Stomach (tissue), 9 donors: ENCODE data around the gene ABCB9. TPM values are rescaled to one million over a fixed set of nuclear protein-coding genes. Genes with fewer than 3 reads are reported as not detected.

Source experiments
- DNase-seq, 2 donors: peaks; one replicate each; pipeline versions ENCODE4 v3.0.0 to v3.0.0-alpha.2; 2013 to 2019
- H3K27ac ChIP-seq, 5 donors: fragments of 200-600 bp in 4 of 5; sonication (generic) in 4 of 5; one replicate each; pipeline ENCODE4 v1.5.1; 2013 to 2019; ENCODE audit warnings: mild to moderate bottlenecking in 1 of 5, moderate library complexity in 1 of 5
- H3K27me3 ChIP-seq, 3 donors: fragments of 200-600 bp; sonication (generic); one replicate each; pipeline ENCODE4 v1.5.1; 2017 to 2019; ENCODE audit warnings: mixed run types in 1 of 3
- H3K36me3 ChIP-seq, 4 donors: fragments of 200-600 bp; sonication (generic); 1 replicate in 3 of 4; 2 replicates in 1 of 4; pipeline ENCODE4 v1.5.1; 2016 to 2019
- H3K4me1 ChIP-seq, 4 donors: fragments of 200-600 bp; sonication (generic); one replicate each; pipeline ENCODE4 v1.5.1; 2016 to 2019
- H3K4me3 ChIP-seq, 4 donors: fragments of 200-600 bp; sonication (generic) in 3 of 4; one replicate each; pipeline ENCODE4 v1.5.1; 2016 to 2019; ENCODE audit warnings: mild to moderate bottlenecking in 1 of 4
- H3K9me3 ChIP-seq, 4 donors: fragments of 200-600 bp; sonication (generic); one replicate each; pipeline ENCODE4 v1.5.1; 2016 to 2019
- CTCF ChIP-seq, 7 experiments: fragments of 450-650 bp in 4 of 7; fragments of 200-600 bp in 3 of 7; sonication (generic) in 3 of 7; IDR thresholded peaks; one replicate each; pipeline ENCODE4 v1.5.1; 2016 to 2019; ENCODE audit warnings: antibody characterized with exemption in 7 of 7, control low read depth in 2 of 7, mild to moderate bottlenecking in 1 of 7
- EP300 ChIP-seq: sonication (generic); formaldehyde crosslinking; IDR thresholded peaks from one replicate; pipeline ENCODE4 v1.6.1; 2017; ENCODE audit warnings: antibody characterized with exemption
- POLR2A ChIP-seq, 4 donors: fragments of 450-650 bp; IDR thresholded peaks; one replicate each; pipeline ENCODE4 v1.6.1; 2016; ENCODE audit warnings: antibody characterized with exemption in 4 of 4, control low read depth in 2 of 4, mild to moderate bottlenecking in 1 of 4, moderate library complexity in 1 of 4
- POLR2AphosphoS5 ChIP-seq, 3 donors: sonication (generic); formaldehyde crosslinking; IDR thresholded peaks; one replicate each; pipeline ENCODE4 v1.6.1; 2016; ENCODE audit warnings: antibody characterized with exemption in 3 of 3
- WGBS, 5 donors: extraction: QIAGEN DNeasy Blood & Tissue Kit in 3 of 5; methylation state at CpG; one replicate each; pipeline versions ENCODE4 v1.1.5 to v1.1.7; 2013 to 2018; 5-methylcytosine and 5-hydroxymethylcytosine counted together
- intact Hi-C: fragments of 100-400 bp; cut with DNase I; formaldehyde crosslinking; loops from one replicate; pipeline ENCODE4 v1.15.1; 2023; ENCODE audit warnings: low total_unique reads
- polyA plus RNA-seq, 3 donors: library from polyadenylated mRNA; stranded (reverse); fragments of 200-250 nt; gene quantifications; one replicate each; pipeline ENCODE4 v1.2.3, GENCODE V29; 2013
- total RNA-seq, 5 donors: library from RNA; depleted of rRNA; stranded (reverse); fragments of >200 nt; gene quantifications; one replicate each; pipeline versions ENCODE4 v1.1.0 to v1.2.3, GENCODE V29; 2014 to 2016
- donor health status: healthy with polysubstance abuse.
- donor health status: Bipolar disorder and iron deficiency.
- donor health status: healthy.

Gene ABCB9
- total and polyA plus RNA-seq, 8 donors: 1.2 to 29.5 (median 2.2) TPM; not detected in 1

DNA sequence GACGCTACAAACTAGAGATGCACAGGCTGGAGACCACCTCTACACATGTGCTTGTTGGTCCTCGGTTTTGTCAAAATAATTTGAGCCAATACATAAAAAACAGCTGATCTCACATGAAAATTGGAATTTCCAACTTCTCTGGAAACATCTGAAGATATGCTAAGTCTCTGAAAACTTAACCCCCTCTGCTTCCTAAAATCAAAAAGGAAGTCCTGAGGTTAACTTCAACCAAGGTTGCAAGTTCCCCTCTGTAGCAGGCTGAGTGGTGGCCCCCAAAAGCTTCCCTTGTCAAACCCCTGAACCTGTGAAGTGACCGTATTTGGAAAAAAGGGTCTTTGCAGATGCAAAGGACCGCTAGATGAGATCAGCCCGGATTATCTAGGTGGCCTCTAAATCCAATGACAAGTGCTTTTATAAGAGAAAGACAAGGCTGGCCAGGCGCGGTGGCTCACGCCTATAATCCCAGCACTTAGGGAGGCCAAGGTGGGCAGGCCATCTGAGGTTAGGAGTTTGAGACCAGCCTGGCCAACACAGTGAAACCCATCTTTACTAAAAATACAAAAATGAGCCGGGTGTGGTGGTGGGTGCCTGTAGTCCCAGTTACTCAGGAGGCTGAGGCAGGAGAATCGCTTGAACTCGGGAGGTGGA, 38.4 kb downstream of the ABCB9 start:
- Histone ChIP-seq H3K27ac (no peak overlapping the region), H3K36me3 (peaks cover 0 to 19% (median 10%) of the 10 kb centered on the region in 4 donors), H3K27me3 (no peaks in the 10 kb centered on the region), H3K4me1 (no peaks in the 10 kb centered on the region), H3K4me3 (no peak overlapping the region), H3K9me3 (no peaks in the 10 kb centered on the region)
- 87 to 90% (median 89%) methylated on average over 11 of the region's 11 CpGs for WGBS, 5 donors
- TF ChIP-seq EP300 (no peak), POLR2AphosphoS5 (IDR thresholded peaks at IDR 0.05) (no peak), POLR2A (IDR thresholded peaks at IDR 0.05) (no peak), CTCF (IDR thresholded peaks at IDR 0.05) (no peak)
- DNase-seq: no peak
- intact Hi-C loops: no loop called here

DNA sequence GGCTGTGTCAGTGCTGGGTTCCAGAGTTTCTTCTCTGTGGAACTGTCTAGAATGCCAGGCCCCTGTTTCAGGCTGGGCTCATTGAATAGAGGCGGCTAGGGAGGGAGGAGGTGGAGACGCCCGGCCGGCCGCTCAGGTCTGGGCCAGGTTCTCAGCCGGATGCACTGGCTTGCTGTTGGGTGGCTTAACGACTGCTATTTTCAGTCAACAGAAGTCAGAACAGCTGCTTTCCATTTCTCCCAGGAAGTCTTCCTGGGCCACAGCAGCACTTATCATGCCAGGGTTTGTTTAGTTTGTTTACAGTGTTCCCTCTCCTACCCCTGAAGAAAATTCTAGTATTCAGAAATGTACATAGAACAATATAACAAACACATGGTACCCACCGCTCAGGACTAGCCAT, 44.3 kb downstream of the ABCB9 start:
- DNase-seq: peak; percentile 45 to 59
- Histone ChIP-seq H3K4me3 (no peak overlapping the region), H3K36me3 (no peaks in the 10 kb centered on the region), H3K9me3 (no peaks in the 10 kb centered on the region), H3K4me1 (peaks cover 10 to 42% (median 25%) of the 10 kb centered on the region in 4 donors), H3K27me3 (no peaks in the 10 kb centered on the region), H3K27ac (peak overlapping the region in 3 of 5 donors; percentile 34 to 54 (median 52))
- intact Hi-C loops: no loop called here
- 14 to 59% (median 35%) methylated on average over 8 of the region's 8 CpGs for WGBS, 5 donors
- no peak for TF ChIP-seq EP300
- no peak for TF ChIP-seq POLR2AphosphoS5 (IDR thresholded peaks at IDR 0.05)
- no peak for TF ChIP-seq CTCF (IDR thresholded peaks at IDR 0.05)
- no peak for TF ChIP-seq POLR2A (IDR thresholded peaks at IDR 0.05)

DNA sequence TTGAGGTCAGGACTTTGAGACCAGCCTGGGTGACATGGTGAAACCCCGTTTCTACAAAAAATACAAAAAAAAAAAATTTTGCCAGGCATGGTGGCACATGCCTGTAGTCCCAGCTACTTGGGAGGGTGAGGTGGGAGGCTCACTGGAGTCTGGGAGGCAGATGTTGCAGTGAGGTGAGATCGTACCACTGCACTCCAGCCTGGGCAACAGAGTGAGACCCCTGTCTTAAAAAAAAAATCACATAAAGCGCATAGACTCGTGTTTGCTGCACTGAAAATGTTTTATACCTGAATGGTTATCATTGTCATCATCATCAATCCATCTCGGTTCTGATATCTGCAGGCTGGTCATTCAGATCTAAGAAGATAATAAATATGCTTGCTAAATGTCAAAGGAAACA, 45.6 kb downstream of the ABCB9 start:
- Histone ChIP-seq H3K27me3 (no peaks in the 10 kb centered on the region), H3K4me3 (no peak overlapping the region), H3K9me3 (no peaks in the 10 kb centered on the region), H3K4me1 (peaks cover 10 to 43% (median 28%) of the 10 kb centered on the region in 4 donors), H3K27ac (peak overlapping the region in 2 of 5 donors; percentile 2 to 30), H3K36me3 (no peaks in the 10 kb centered on the region)
- intact Hi-C loops: no loop called here
- no peak for DNase-seq
- 83 to 89% (median 84%) methylated on average over 5 of the region's 5 CpGs for WGBS, 5 donors
- no peak for TF ChIP-seq POLR2A (IDR thresholded peaks at IDR 0.05)
- no peak for TF ChIP-seq EP300
- TF ChIP-seq CTCF (IDR thresholded peaks at IDR 0.05): no peak
- TF ChIP-seq POLR2AphosphoS5 (IDR thresholded peaks at IDR 0.05): no peak

DNA sequence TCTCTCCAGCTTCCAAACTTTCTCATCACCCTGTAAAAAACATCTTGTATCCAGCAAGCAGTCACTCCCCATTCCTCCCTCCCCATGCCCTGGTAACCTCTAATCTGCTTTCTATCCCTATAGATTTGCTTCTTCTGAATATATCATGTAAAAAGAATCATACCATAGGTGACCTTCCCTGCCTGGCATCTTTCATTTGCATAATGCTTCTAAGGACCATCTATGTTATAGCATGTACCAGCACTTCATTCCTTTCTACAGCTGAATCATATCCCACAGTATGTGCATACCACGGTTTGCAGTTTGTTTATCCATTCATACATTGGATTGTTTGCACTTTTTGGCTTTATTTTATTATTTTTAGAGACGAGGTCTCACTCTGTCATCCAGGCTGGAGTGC, 47.4 kb downstream of the ABCB9 start:
- H3K27ac ChIP-seq: no peak overlapping the region
- peaks cover 10 to 43% (median 28%) of the 10 kb centered on the region in 4 donors for H3K4me1 ChIP-seq
- H3K4me3 ChIP-seq: no peak overlapping the region
- DNase-seq: no peak
- TF ChIP-seq EP300: no peak
- no peak for TF ChIP-seq POLR2AphosphoS5 (IDR thresholded peaks at IDR 0.05)
- no peak for TF ChIP-seq CTCF (IDR thresholded peaks at IDR 0.05)
- no peak for TF ChIP-seq POLR2A (IDR thresholded peaks at IDR 0.05)
- no peaks in the 10 kb centered on the region for H3K27me3 ChIP-seq
- intact Hi-C loops: no loop called here
- H3K9me3 ChIP-seq: no peaks in the 10 kb centered on the region
- 36 to 68% (median 58%) methylated on average over 2 of the region's 2 CpGs for WGBS, 5 donors
- H3K36me3 ChIP-seq: no peaks in the 10 kb centered on the region
